ENCODE measurements around the gene KRTAP10-7.
"Not testable (repeated sequence)": the region's sequence is repeated elsewhere in the genome, so short reads cannot be mapped to it uniquely, and the experiment has no call there.

KRTAP10-7 gene

GRCh38 chr21:44571844-44572782 is 28.3 kb upstream of the KRTAP10-7 start:
- ChIA-PET CTCF (no interaction called here), POLR2A (ENCODE audit: low non-redundant PET) (interaction anchor here (0.6 kb wide), 1 partner anchor 32 kb away, joined by 3 read pairs; no protein-coding TSS in a partner anchor)
- DNase-seq (ENCODE audit: low spot score), result no peak
- no peak overlapping the region for H3K27ac ChIP-seq
- no peak for TF ChIP-seq CTCF (conservative IDR thresholded peaks at IDR 0.05; ENCODE audit: low read depth)

- ChIA-PET POLR2A (ENCODE audit: low non-redundant PET) (interaction anchor here (0.6 kb wide), 1 partner anchor 33 kb away, joined by 3 read pairs; no protein-coding TSS in a partner anchor), CTCF (no interaction called here)
- no peak overlapping the region for H3K27ac ChIP-seq
- DNase-seq (ENCODE audit: low spot score), result no peak
- TF ChIP-seq CTCF (conservative IDR thresholded peaks at IDR 0.05; ENCODE audit: low read depth), result no peak
Observed at GRCh38 chr21:44572959-44573583, 27.3 kb upstream of the KRTAP10-7 start.

GRCh38 chr21:44573630-44574456 is 26.6 kb upstream of the KRTAP10-7 start, which contains the start of gene KRTAP10-4:
Gene KRTAP10-4, plus strand, starts transcription at chr21:44573729. Its CDS starts 30 bp downstream, at chr21:44573759.
- POLR2A ChIA-PET (ENCODE audit: low non-redundant PET); H3K27ac ChIP-seq; DNase-seq (ENCODE audit: low spot score): not testable (repeated sequence)
- CTCF ChIA-PET, result interaction anchor here (0.7 kb wide), 1 partner anchor 73 kb away, joined by 7 read pairs; no protein-coding TSS in a partner anchor

- TF ChIP-seq CTCF (conservative IDR thresholded peaks at IDR 0.05; ENCODE audit: low read depth), result no peak
- no peak overlapping the region for H3K27ac ChIP-seq
- CTCF ChIA-PET, result interaction anchor here (0.7 kb wide), 2 partner anchors 54 to 72 kb away, joined by 3 to 7 read pairs; no protein-coding TSS in a partner anchor
- no peak for DNase-seq (ENCODE audit: low spot score)
- POLR2A ChIA-PET (ENCODE audit: low non-redundant PET), result no interaction called here
Observed at GRCh38 chr21:44574457-44575306, 25.7 kb upstream of the KRTAP10-7 start.

GRCh38 chr21:44575307-44576024 is 24.9 kb upstream of the KRTAP10-7 start:
- ChIA-PET CTCF (interaction anchor here (0.7 kb wide), 1 partner anchor 53 kb away, joined by 3 read pairs; no protein-coding TSS in a partner anchor), POLR2A (ENCODE audit: low non-redundant PET) (no interaction called here)
- no peak for TF ChIP-seq CTCF (conservative IDR thresholded peaks at IDR 0.05; ENCODE audit: low read depth)
- no peak for DNase-seq (ENCODE audit: low spot score)
- H3K27ac ChIP-seq, result no peak overlapping the region

GRCh38 chr21:44576025-44576420 is 24.4 kb upstream of the KRTAP10-7 start:
- DNase-seq (ENCODE audit: low spot score), result no peak
- POLR2A ChIA-PET (ENCODE audit: low non-redundant PET), result no interaction called here
- H3K27ac ChIP-seq, result no peak overlapping the region
- TF ChIP-seq CTCF (conservative IDR thresholded peaks at IDR 0.05; ENCODE audit: low read depth), result no peak
- CTCF ChIA-PET, result no interaction called here
